ENCODE measurements around the gene MEIOB.

The MEIOB gene

DNA sequence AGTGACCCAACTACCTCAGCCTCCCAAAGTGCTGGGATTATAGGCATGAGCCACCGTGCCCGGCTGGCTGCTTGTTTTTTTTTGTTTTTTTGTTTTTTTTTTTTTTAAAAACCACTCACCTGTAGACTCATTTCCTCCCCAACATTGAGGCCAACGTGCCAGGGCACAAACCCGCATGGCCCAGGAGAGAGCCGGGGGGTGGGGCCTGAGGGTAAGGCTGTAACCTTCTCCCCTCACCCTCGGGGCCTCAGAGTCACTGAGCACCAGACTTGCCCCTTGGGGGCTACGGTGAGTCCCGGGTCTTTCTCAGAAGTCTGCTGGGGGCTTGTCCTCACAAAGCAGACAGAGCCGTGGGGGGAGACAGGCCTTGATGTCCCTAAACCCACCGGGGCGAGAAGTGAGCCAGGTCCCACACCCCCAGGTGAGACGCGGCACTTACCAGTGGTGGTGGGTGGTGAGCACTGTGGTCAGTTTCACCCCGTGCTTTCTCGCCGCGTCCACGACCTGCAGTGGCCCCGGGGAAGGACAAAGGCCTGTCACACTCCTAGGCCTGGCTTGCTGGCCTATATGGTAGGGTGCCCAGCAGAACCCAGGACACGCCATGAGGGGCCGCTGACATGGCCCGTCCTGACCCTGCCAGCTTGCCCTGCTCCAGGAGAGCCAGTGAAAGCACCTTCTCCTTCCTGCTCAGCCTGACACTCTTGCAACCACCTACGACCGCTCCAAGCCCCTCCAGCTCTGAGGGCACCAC, 49.9 kb downstream of the MEIOB start:
- Mint-ChIP-seq H3K36me3 (peaks cover 3% of the 10 kb centered on the region), H3K27me3 (peaks cover 4% of the 10 kb centered on the region), H3K9me3 (no peaks in the 10 kb centered on the region), H3K4me3 (no peak overlapping the region), H3K4me1 (peaks cover 18% of the 10 kb centered on the region), H3K27ac (no peak overlapping the region)
- DNase-seq, result no peak
- CTCF ChIA-PET, result no interaction called here

DNA sequence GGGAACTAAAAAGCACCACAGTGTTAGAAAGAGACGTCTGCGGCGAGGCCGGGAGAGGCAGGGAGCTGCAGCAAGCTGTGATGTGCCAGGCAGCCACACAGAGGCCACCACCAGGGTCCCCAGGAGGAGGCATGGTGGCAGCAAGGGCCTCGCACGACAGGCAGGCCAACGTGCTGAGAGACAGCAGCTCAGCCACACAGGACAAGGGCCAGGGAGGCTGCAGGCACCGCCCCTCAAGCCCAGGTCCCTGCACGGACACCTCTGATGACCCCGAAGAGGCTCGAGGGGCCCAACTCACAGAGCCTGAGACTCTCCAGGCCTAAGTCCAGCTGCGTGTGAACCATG, 51.0 kb downstream of the MEIOB start:
- CTCF ChIA-PET, result no interaction called here
- Mint-ChIP-seq H3K27me3 (no peaks in the 10 kb centered on the region), H3K27ac (no peak overlapping the region)

DNA sequence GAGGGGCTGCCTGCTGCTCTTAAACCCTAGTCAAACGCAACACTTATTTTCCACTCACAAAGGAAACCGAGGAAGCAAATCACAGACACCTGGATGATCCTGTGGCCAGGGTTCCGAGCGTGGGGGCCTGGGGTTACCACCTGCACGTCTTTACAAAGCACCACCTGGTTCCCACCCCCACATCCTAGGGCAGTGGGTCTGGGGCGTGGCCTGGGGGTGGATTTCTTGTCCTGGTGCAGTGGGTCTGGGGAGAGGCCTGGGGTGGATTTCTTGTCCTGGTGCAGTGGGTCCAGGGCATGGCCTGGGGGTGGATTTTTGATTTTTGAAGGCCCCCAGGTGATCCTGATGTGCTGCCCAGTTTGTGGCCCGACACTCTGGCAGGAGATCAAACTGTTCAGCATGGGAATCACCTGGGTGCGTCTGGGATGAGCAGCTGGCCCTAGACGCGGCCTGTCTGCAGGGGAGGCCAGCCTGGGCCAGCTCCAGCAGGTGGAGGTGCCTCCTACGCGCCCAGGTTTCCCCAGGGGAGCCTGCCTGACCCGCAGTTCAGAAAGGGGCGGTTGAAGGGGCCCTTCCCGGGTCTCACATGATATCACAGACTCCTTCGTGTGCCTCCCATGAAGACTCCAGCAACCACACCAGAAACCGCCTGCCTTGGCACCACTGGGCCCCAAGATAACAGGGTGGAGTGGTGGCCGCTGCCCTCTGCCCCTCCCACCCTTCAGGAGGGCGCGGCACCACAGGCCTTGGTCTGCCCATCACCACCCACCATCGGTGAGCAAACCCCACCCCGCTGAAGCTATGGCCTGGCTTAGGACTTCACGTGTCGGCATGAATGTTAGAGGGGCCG, 51.6 kb downstream of the MEIOB start:
- H3K4me3 Mint-ChIP-seq, result no peak overlapping the region
- CTCF ChIA-PET, result no interaction called here
- H3K27me3 Mint-ChIP-seq, result no peaks in the 10 kb centered on the region
- H3K4me1 Mint-ChIP-seq, result peaks cover 12% of the 10 kb centered on the region
- no peak overlapping the region for H3K27ac Mint-ChIP-seq
- no peak for DNase-seq
- H3K9me3 Mint-ChIP-seq, result no peaks in the 10 kb centered on the region
- peaks cover 7% of the 10 kb centered on the region for H3K36me3 Mint-ChIP-seq

More for the DNA sequence above, 51.0 kb downstream of the MEIOB start:
- Mint-ChIP-seq H3K4me1 (peaks cover 18% of the 10 kb centered on the region), H3K36me3 (peaks cover 3% of the 10 kb centered on the region), H3K9me3 (no peaks in the 10 kb centered on the region), H3K4me3 (no peak overlapping the region)
- DNase-seq, result no peak

DNA sequence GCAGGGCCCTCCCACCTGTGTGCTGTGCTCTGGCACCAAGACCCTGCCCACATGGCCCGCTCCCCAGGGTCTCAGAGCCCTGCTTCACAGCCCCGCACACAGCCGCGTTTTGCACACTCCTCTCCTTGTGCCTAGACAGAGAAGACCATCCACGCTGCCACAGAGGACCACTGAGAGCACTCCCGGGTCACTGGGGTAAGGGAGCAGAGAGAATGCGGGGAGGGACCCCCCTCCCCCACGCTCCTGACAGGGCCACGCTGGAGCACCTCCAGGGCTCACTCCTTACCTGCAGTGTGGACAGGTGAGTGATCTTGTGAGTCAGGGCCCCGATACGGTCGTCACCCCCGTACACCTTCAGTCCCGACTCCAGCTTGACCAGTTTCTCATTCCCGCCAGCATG, 52.4 kb downstream of the MEIOB start:
- Mint-ChIP-seq H3K36me3 (peaks cover 9% of the 10 kb centered on the region), H3K9me3 (no peaks in the 10 kb centered on the region), H3K27ac (peak overlapping the region; percentile 35), H3K27me3 (no peaks in the 10 kb centered on the region), H3K4me1 (peaks cover 5% of the 10 kb centered on the region), H3K4me3 (no peak overlapping the region)
- DNase-seq, result no peak
- CTCF ChIA-PET, result no interaction called here

DNA sequence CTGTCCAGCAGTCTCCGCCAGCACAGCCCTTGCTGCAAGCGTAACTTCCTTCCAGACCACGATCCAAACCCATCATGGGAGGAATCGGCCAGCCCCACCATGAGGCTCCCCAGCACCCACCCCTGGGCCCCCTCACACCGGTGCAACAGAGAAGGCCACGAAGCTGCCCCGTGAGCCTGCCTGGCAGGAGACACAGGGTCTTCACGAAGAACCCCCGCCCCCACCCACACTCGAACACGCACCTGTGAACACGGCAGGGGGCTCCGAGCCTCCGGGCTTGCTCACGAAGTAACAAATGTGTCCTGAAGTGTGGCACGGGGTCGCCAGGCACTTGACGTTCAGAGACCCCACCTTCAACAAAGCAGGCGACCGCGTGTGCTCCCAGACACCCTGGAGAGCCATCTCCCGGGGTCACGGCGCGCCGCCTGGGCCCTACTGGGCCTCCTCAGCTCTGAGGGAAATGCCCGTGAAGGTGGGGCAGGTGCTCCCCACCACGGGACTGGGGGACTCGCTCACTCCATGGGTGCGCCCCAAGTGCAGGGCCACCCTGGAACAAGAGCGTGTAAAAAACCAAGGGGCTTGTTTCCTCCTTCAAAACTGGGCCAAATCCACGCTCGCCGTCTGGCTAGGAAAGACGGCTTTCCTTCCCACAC, 53.0 kb downstream of the MEIOB start:
- no peak for DNase-seq
- no peaks in the 10 kb centered on the region for H3K9me3 Mint-ChIP-seq
- H3K36me3 Mint-ChIP-seq, result peaks cover 9% of the 10 kb centered on the region
- peaks cover 4% of the 10 kb centered on the region for H3K4me1 Mint-ChIP-seq
- no peak overlapping the region for H3K27ac Mint-ChIP-seq
- CTCF ChIA-PET, result no interaction called here
- no peaks in the 10 kb centered on the region for H3K27me3 Mint-ChIP-seq
- no peak overlapping the region for H3K4me3 Mint-ChIP-seq

DNA sequence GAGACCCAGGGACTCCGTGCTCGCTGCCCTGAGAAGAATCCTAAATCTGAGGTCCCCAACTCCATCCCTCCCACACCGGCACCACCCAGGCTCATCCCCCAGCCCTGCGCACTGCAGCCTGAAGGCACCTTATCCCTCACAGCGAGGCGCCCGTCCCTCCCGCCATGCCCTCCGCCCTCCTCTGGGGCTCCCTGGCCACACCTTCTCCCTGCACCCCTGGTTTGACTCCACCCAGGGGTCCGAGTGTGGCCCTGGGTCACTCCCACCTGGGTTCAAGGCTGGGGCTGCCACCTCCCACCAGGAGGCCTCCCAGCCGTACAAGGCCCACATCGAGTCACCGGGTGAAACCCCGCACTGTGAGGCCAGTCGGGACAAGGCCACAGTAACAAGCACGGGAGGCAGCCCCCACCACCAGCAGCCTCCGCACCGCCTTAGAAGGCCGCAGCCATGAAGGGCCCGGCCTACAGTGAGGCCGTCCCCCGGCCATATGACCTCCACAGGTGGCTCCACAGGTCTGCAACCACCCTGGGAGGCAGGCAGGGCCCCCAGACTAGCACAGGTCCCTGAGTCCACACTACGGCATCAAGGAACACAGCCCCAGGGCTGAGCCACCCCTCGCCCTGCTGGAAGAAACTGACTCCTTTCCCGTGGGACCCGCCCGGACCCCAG, 53.6 kb downstream of the MEIOB start:
- no peak overlapping the region for H3K27ac Mint-ChIP-seq
- no peaks in the 10 kb centered on the region for H3K9me3 Mint-ChIP-seq
- CTCF ChIA-PET, result no interaction called here
- no peak for DNase-seq
- no peaks in the 10 kb centered on the region for H3K27me3 Mint-ChIP-seq
- H3K4me3 Mint-ChIP-seq, result no peak overlapping the region
- no peaks in the 10 kb centered on the region for H3K4me1 Mint-ChIP-seq
- peaks cover 10% of the 10 kb centered on the region for H3K36me3 Mint-ChIP-seq

DNA sequence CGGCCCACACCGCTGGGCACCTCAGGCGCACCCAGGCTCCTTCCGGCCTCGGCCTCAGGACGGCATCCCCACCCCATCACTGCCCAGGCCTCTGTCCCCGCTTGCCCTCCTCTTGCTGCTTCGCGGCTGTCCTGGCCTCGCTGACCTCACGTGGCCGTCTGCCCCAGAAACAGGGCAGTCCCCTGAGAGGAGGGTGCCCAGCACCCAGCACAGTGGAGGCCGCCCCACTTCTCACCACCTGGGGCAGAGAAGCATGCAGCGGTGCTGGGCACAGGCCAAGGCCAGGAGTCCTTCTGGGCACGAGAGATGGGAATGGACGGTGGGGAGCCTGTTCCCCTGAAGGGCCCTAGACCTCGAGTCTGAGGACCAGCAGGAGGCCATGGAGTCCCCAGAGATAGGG, 54.2 kb downstream of the MEIOB start:
- no peaks in the 10 kb centered on the region for H3K9me3 Mint-ChIP-seq
- H3K4me3 Mint-ChIP-seq, result no peak overlapping the region
- H3K27me3 Mint-ChIP-seq, result no peaks in the 10 kb centered on the region
- peaks cover 13% of the 10 kb centered on the region for H3K36me3 Mint-ChIP-seq
- DNase-seq, result no peak
- CTCF ChIA-PET, result interaction anchor here (0.6 kb wide), 1 partner anchor 199 kb away, joined by 3 read pairs; no protein-coding TSS in a partner anchor
- no peak overlapping the region for H3K27ac Mint-ChIP-seq
- peaks cover 2% of the 10 kb centered on the region for H3K4me1 Mint-ChIP-seq

DNA sequence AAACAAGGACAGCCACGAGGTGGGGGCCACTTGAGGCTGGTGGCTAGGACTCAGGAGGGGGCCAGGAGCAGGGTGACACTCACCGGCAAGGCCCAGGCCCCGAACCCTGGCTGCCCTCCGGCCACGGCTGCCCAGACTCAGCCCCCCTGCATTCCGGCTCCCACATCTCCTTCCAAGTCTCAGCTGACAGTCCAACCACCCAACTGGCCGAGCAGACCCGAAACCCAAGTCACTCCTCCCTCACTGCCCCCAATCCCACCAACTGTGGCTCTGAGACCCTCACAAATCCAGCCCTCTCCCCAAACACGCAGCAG, 54.7 kb downstream of the MEIOB start:
- no peaks in the 10 kb centered on the region for H3K27me3 Mint-ChIP-seq
- H3K4me1 Mint-ChIP-seq, result peaks cover 5% of the 10 kb centered on the region
- no peak for DNase-seq
- no peak overlapping the region for H3K27ac Mint-ChIP-seq
- CTCF ChIA-PET, result interaction anchor here (0.6 kb wide), 1 partner anchor 199 kb away, joined by 3 read pairs; no protein-coding TSS in a partner anchor
- H3K9me3 Mint-ChIP-seq, result no peaks in the 10 kb centered on the region
- no peak overlapping the region for H3K4me3 Mint-ChIP-seq
- peaks cover 11% of the 10 kb centered on the region for H3K36me3 Mint-ChIP-seq

DNA sequence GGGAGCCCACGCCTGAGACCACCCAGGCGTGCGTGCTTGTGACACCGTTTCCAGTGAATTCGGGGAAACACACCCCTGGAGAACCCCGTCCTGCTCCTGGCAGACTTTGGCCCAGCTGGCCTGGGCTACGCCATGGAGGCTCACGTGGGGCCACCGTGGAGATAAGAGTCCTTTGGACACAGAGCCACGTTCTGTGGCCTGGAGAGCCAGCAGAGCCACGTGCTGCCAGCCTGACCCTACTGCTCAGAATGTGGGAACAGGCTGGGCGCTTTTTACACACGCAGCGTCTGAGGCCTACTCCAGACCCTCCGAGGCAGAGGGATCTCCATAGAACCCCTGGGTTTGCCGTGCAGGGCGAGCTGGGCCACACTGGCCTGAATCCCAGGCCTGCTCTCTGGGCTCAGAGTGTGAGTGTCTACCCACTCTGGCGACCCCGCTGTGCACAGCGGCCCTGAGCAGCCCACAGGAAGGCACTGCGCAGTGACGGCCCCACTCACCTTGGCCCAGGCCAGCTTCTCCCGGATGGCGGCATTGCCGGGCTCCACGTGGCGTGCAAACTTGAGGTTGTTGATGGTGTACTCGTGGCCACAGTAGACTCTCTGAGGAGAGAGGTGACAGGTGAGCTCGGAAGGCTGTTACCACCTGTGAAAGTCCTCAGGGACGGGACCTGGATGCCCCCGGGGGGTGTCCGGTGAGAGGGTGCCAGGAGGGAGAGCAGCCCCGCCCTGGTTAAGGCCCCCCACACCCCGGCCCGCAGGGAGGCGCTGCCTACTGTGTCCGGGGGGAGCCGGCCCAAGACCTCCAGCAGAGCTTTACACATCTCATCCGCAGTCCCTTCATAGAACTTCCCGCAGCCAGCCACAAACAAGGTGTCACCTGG, 55.3 kb downstream of the MEIOB start:
- DNase-seq, result no peak
- Mint-ChIP-seq H3K4me3 (no peak overlapping the region), H3K27me3 (no peaks in the 10 kb centered on the region), H3K4me1 (peaks cover 5% of the 10 kb centered on the region), H3K36me3 (peaks cover 11% of the 10 kb centered on the region), H3K27ac (no peak overlapping the region), H3K9me3 (no peaks in the 10 kb centered on the region)
- CTCF ChIA-PET, result no interaction called here

DNA sequence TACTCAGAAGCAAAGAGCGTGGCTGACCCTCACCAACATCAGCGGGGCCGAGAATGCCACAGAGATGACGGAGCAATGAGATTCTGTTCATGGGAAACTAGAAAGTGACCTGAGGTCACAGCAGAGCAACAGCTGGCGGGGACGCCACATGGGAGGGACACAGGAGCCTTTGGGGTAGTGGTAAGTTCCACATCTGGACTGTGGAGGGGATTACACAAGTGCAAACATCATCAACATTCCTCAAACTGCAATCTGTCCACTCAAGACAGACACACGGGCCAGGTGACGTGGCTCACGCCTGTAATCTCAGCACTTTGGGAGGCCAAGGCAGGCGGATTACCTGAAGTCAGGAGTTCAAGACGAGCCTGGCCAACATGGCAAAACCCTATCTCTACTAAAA, 56.5 kb downstream of the MEIOB start:
- Mint-ChIP-seq H3K4me1 (peaks cover 5% of the 10 kb centered on the region), H3K9me3 (no peaks in the 10 kb centered on the region), H3K4me3 (no peak overlapping the region), H3K27ac (no peak overlapping the region), H3K36me3 (peaks cover 11% of the 10 kb centered on the region), H3K27me3 (no peaks in the 10 kb centered on the region)
- DNase-seq, result no peak
- CTCF ChIA-PET, result interaction anchor here (0.6 kb wide), 1 partner anchor 66 kb away, joined by 5 read pairs; no protein-coding TSS in a partner anchor

DNA sequence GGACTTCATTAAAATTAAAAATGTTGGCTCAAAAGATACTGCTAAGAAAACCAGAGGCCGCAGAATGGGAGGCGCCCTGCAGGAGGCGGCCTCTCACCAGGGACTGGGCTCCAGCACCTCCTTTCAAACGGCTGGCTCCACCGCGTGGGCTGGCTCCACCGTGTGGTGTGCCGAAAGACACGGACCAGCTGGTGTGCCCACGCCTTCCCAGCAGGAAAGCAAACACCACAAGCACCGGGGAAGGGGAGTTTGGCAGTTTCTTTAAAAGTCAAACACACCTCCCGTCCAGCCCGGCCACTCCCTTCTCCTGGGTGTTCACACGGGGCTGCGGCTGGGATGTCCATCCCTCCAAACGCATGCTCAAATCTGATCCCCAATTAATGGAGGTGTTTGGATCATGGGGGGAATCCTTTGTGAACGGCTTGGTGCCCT, 59.2 kb downstream of the MEIOB start:
- no peak overlapping the region for H3K27ac Mint-ChIP-seq
- H3K36me3 Mint-ChIP-seq, result peaks cover 13% of the 10 kb centered on the region
- peak; percentile 73 for DNase-seq
- H3K9me3 Mint-ChIP-seq, result no peaks in the 10 kb centered on the region
- no peak overlapping the region for H3K4me3 Mint-ChIP-seq
- CTCF ChIA-PET, result interaction anchor here (1.0 to 1.7 kb wide), 4 partner anchors 11 to 111 kb away, joined by 3 to 6 read pairs (median 3); no protein-coding TSS in a partner anchor
- peaks cover 5% of the 10 kb centered on the region for H3K4me1 Mint-ChIP-seq
- H3K27me3 Mint-ChIP-seq, result no peaks in the 10 kb centered on the region

DNA sequence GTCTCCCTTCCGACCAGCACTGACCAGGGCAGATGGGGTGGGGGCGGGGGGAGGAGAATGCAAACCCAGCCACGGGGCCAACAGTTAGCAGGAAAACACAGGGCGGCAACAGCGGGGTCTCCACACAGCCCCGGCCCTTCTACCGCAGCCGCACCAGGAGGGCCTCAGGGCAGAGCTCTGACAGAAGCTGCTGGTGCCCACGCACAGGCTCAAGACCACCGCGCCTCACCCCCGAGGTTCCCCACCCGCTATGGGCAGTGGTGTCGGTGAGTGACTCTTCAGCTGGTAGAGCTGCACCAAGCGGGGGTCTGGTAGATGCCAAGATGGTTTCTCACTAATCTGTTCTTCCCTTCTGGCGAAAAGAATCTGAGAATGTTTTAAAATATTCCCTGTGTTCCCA, 61.4 kb downstream of the MEIOB start:
- no peaks in the 10 kb centered on the region for H3K27me3 Mint-ChIP-seq
- H3K36me3 Mint-ChIP-seq, result peaks cover 20% of the 10 kb centered on the region
- no peak overlapping the region for H3K27ac Mint-ChIP-seq
- no peak for DNase-seq
- H3K4me3 Mint-ChIP-seq, result no peak overlapping the region
- CTCF ChIA-PET, result no interaction called here
- H3K4me1 Mint-ChIP-seq, result peaks cover 5% of the 10 kb centered on the region
- no peaks in the 10 kb centered on the region for H3K9me3 Mint-ChIP-seq

DNA sequence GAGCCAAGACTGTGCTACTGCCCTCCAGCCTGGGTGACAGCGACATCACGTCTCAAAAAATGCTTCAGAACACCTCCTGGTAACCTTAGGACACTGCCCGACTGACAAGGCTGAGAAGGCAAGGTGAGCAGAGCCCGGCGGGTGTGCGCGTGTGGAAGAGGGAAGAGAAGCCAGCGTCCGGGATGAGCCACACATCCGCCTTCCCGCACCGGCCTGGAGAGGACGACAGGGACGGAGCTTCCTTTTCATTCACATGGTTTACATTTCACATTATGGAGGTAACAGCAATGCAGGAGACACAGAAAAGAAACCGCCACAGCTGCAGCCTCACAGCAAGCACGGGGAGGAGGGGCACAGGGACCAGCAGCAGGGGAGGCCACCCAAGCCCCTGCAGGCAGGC, 61.9 kb downstream of the MEIOB start:
- H3K4me3 Mint-ChIP-seq, result no peak overlapping the region
- H3K9me3 Mint-ChIP-seq, result no peaks in the 10 kb centered on the region
- no peak for DNase-seq
- peaks cover 17% of the 10 kb centered on the region for H3K36me3 Mint-ChIP-seq
- no peaks in the 10 kb centered on the region for H3K27me3 Mint-ChIP-seq
- peaks cover 5% of the 10 kb centered on the region for H3K4me1 Mint-ChIP-seq
- no peak overlapping the region for H3K27ac Mint-ChIP-seq
- CTCF ChIA-PET, result no interaction called here

Data from activated naive CD4-positive, alpha-beta T cell treated with anti-CD3 and anti-CD28 coated beads, Interleukin-2, amount 10 ng/mL, durations not matched to agents 7 days and 5 days (primary cell).